GM18502 (cell line): ENCODE results near the gene ZG16B.

Source experiments
- ATAC-seq: cut with Tn5 transposase; IDR thresholded peaks from one replicate; pipeline ENCODE4 v1.9.1; 2021; ENCODE audit warnings: mild to moderate bottlenecking; ENCODE audit not compliant: unreplicated experiment, poor library complexity

Gene ZG16B, protein sequence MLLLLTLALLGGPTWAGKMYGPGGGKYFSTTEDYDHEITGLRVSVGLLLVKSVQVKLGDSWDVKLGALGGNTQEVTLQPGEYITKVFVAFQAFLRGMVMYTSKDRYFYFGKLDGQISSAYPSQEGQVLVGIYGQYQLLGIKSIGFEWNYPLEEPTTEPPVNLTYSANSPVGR

DNA sequence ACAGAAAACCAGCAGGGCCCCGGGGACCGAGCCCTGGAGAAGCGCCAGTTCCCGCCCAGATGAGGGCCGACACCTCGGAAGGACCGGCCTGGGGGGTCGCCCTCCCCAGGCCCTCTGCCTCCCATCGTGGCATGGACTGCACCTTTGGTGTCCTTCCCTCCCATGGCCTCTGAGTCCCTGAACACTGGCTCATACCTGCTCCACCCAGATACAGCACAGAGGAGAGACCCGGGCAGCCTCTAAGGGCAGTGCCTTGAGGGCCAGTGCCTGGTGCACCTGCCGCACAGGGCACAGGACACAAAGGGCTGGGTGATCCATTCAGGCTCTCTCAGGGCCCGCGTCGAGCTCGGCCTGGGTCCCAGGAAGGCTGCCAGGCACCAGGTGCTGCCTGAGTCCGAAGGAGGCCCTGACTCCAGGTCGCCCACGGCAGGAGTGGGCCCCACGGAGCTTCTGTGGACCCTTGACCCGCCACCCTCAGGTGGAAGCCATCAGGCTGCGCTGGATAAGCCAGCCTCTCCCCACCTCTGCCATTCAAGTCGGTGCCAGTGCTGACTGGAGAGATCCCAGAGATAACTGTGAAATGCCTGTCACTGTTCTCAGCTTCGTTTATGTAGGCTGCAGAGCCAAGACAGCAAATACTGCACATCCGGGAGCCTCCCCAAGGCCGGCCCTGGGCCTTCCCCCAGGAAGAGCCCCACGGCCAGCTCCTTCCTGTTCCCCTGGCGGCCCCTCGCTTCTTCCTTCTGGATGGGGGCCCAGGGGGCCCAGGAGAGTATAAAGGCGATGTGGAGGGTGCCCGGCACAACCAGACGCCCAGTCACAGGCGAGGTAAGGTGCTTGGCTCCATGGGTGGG, at the start of gene ZG16B:
ZG16B (plus strand) TSS at position 803 of the 854 bp plus-strand sequence. CDS start 139 bp downstream, outside the sequence.
- ATAC-seq = no peak

DNA sequence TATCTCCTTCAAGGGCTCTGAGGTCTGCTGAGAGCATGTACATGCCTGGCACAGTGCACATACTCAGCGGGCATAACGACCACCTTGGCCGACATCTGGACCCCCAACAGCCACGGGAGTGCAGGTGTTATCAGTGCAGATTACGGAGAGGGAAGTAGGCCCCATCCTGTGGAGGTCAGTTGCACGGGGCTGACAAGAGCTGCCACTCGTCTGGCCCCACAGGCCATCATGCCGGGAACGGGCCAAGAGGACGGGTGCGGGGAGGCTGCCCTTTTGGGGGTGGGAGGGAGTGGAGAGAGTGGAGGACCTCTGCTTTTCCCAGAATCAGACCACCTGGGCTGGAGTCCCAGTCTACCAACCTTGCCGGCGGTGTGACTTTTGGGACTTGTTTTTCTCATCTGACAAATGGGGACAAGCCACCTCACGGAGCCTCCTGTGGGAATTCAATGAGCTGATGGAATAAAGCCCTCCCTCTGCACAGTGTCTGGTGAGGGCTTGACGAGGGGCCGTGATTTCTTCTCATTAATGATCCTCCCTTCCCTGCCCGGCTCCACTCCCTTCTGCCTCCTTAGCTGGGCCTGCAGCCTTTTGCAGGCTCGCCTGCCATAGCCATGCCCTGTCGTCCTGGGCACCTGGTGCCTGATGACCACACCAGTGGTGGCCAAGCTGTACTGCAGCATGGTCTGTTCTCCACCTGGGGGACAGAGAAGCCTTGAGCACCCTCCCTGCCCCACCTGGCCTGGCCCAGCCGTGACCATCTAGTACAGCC, 47.3 kb upstream of the ZG16B start:
- no peak for ATAC-seq

DNA sequence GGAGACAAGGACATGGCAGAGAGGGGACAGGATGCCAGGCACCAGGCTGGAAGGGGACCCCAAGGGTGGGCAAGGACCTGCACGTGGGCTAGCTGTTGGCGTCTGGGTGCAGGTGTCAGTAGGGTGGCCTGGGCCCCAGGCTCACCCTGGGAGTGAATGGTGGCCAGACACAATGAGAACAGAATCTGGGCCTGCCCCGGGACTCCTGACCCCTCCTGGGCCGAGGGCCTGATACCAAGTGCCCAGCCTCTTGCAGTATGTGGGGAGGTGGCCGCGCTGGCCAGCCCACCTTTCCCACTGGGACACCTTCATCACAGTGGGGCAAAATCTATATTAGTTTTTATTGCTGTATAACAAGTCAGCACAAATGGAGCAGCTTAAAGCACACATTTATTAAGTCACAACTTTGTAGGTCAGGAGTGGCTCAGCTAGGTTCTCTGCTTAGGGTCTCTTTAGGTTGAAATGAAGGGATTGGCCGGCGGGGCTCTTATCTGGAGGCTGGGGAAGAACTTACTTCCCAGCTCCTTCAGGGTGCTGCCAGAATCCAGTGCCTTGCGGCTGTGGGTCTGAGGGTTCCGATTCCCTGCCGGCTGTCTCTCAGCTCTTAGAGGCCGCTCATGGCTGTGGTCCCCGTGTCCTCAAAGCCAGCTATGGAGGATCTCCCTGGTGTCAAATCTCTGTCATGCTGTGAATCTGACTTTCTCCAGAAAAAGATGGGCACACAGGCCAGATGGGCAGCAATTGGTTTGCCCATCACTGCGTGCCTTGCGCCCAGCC, 46.3 kb upstream of the ZG16B start:
- ATAC-seq = no peak

DNA sequence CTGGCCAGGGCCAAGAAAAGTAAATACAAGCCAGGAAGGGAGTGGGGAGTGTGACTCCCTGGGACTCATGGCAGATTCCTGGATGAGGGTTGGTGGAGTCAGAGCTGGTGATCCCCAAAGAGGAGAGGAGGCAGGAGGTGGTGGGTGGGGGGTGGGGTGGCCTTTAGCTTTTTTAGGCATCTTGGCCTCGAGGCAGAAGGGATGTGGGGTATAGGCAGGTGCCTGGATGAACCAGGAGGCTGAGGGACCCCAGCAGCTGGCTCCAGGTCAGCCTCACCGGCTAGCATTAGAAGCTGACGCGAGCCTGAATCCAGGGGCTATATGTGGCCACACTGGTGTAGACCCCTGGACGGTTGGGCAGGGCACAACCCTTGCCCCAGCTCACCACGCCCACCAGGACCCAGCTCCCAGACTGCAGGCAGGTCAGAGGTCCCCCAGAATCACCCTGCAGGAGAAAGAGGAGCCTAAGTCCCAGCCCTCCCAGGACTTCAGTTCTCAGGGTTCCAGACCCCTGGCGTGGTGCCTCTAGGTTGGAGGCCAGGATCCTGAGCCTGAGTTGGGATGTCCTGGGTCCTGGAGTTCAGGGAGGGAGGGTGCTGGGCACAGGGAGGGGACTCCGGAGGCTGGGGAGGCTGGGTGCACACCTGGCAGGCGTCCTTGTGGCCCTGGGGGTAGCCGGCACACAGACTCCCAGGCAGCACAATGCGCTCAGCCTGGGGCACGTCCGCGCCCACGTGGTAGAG, 45.6 kb upstream of the ZG16B start:
- no peak for ATAC-seq

DNA sequence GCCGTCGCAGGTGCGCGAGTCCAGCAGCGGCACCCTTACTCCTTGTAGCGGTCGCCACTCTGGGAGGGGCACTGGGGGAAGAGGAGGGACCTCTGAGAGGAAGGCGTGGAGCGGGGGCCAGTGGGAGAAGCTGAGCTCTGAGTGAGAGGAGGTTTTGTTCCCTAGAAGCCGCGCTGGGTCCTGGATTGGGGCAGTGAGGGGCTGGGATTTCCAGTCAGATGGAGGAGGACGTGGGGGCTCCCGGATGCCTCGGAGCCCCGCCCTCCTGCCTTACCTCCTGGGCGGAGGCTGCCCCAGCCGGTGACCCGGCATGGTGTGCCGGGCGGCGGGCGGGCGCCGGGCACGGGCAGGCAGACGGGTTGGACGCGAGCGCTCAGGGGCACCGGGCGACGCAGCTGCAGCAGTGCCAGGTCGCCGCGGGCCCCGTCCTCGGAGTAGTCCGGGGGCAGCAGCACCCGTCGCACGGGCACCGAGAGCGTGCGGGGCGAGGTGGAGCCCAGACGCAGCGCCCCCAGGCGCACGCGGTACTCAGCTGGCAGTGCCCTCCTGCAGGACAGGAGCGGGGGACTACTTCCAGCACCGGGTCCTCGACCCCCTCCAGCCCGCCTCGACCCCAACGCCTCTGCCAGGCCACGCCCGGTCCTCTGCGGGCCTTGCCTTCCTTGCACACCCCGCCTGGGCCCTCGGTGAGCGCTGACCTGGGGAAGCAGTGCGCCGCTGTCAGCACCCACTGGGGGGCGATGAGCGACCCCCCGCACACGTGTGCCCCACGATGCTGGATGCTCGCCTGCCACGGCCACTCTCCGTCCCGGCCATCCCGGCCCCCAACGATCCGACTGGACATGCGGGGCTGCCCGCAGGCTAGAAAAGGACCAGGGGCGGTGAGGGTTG, 44.8 kb upstream of the ZG16B start:
- ATAC-seq = no peak

DNA sequence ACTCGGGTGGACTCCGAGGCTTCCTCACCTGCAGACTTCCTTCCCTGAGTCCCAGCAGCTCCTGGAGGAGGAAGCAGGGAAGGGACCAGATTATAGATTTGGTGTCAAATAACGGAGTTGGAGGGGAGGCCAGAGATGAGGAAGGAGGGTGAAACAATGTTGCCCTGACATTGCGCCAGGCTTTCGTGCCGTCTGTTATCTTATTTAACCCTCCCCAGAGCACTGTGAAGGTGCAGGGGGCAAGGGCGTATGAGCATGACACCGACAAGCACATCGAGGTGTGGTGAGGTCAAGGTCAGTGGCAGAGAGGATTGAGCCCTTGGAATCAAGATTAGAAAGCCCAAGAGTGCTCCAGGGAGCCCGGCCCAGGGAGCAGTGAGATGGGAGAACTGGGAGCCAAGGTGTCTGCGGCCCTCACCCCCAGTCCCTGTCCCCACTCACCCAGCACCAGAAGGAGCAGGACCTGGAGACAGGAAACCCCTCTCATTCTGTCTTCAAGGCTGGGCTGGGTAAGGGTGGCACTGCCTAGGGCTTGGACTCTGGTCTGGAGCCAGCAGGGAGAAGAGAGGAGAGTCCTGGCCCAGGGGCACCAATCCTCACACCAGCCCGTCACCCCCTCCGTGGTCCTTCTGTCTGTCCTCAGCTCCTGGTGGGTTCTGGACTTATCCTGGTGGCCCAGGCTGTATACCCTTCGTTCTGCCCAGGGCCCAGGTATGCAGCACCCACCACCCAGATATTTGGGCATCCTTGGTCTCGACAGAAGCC, 43.9 kb upstream of the ZG16B start:
- ATAC-seq = no peak

DNA sequence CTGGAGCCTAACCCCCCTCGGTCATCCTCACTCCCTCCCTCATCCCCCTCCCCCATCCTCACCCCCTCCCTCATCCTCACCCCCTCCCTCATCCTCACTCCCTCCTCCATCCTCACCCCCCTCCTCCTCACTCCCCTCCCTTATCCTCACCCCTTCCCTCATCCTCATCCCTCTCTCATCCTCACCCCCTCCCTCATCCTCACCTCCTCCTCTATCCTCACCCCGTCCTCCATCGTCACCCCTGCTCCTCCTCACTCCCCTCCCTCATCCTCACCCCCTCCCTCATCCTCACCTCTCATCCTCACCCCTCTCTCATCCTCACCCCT, 43.3 kb upstream of the ZG16B start:
- no peak for ATAC-seq

DNA sequence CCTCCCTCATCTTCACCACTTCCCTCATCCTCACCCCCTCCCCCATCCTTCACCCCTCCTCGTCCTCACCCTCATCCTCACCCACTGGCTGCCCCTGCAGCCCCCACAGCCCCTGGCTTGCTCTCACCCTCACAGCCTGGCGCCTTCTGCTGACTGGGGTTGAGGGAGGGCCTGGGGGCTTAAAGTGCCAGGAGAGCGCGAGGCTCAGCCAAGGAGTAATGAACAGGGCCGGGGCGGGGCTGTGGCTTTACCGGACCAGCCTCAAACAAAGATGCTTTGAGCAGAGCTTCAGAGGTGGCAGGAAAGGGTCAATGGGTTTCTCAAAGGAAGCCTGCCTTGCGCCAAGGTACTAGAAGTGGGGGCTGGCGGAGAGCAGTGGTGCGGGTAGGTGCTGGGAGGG, 42.7 kb upstream of the ZG16B start, which contains the start of gene PRSS33:
PRSS33 (minus strand) TSS at position 155 of the 400 bp plus-strand sequence. CDS start 1,013 bp downstream, outside the sequence.
- ATAC-seq = no peak

DNA sequence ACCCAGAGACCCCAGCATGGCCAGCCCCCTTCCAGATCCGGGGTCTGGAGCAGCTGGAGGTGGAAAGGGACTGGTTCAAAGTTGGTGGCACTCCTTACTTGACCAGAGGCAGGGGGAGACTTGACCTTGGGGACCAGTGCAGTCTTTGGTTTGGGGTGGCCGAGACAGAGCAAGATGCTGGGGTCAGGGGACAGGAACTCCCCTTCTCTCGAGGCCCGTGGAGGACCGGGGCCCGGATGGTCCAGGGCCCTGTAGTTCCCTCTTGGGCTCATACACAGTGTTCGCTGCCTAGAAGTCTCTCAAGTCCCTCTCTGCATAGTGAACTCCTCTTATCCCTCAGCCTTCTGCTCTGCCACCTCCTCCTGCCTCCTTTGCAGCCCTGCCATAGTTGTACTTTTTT, 42.1 kb upstream of the ZG16B start:
- ATAC-seq = no peak

DNA sequence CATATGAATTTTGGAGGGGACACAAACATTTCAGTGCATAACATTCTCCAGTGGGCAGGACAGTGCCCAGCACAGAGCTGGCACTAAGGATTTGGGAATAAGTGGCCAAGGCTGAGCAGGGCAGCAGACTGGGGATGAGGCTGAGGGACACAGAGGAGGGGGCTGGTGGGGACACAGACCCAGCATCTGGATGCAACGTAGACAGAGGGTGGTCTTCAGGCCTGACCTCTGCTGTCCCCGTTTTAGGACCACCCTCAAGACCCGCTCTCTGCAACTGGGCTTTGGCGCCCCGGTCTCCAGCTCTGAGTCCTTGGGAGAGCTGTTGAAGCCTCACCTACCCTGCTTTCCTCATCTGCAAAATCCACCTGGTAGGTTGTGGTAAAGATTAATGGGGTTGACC, 39.5 kb upstream of the ZG16B start:
- no peak for ATAC-seq

DNA sequence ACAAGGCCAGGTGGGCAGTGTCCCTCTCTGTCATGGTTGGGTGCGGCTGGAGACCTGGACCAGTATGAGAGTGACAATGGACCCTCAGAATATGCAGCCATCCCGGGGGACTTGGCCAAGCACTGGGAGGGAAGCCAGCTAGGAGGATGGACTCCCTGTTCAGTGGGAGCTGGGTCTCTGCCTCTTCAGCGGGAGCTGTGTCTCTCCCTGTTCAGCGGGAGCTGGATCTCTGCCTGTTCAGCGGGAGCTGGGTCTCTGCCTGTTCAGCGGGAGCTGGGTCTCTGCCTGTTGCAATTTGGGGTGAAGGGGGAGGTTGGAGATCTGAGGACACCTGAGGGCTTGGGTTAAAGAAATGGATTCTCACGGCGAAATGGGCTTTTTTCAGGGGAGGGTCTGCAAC, 38.9 kb upstream of the ZG16B start:
- no peak for ATAC-seq

DNA sequence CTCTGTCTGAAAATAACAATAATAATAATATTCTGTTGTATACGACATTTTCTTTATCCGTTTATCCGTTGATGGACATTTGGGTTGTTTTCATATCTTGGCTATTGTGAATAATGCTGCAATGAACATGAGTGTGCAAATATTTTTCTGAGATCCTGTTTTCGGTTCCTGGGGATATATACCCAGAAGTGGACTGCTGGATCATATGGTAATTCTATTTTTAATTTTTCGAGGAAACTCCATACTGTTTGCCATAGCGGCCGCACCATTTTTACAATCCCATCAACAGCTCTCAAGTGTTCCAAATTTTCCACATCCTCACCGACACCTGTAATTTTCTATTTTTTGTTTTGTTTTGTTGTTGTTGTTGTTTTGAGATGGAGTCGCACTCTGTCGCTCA, 37.2 kb upstream of the ZG16B start:
- ATAC-seq = no peak

DNA sequence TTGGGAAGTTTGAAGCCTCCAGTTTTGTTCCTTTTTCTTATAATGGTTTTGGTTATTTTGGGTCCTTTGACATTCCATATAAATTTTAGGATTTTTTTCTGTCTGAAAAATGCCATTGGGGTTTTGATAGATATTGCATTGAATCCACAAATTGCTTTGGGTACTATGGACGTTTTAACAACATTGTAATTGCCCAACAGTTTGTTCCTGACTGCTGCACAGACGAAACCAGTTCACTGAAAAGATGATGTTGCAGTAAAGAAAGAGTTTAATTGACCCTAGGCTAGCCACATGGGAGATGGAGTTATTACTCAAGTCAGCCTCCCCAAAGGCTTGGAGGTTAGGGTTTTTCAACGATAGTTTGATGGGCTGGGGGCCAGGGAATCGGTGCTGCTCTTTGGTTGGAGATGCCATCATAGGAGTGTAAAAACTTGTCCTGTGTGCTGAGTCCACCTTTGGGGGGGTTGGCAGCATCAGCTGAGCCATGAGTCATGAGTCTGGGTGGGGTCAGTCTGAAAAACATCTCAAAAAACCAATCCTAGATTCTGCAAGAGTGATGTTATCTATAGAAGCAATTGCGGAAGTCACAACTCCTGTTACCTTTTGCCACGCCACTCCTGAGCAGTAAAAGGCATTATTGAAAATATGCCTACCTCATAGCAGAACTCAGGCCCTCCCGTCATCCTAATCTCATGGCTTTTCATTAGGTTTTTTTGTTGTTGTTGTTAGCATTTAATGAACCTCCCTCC, 34.5 kb upstream of the ZG16B start:
- ATAC-seq = no peak

DNA sequence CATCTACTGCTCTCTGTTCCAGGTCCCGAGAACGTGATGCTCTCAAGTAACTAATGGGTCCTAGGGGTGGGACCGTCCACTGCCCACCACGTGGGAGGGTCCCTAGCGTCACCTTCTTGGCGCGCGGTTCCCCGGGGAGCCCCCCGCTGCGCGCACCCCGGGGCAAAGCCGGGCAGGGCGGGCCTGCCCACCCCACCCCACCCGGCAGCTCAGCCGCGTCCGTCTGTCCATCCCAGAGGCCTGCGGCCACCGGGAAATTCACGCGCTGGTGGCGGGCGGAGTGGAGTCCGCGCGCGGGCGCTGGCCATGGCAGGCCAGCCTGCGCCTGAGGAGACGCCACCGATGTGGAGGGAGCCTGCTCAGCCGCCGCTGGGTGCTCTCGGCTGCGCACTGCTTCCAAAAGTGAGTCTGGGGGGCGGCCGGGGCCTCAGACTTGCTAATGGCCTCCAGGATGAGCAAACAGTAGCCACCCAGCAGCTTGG, 31.3 kb upstream of the ZG16B start:
- ATAC-seq = no peak

DNA sequence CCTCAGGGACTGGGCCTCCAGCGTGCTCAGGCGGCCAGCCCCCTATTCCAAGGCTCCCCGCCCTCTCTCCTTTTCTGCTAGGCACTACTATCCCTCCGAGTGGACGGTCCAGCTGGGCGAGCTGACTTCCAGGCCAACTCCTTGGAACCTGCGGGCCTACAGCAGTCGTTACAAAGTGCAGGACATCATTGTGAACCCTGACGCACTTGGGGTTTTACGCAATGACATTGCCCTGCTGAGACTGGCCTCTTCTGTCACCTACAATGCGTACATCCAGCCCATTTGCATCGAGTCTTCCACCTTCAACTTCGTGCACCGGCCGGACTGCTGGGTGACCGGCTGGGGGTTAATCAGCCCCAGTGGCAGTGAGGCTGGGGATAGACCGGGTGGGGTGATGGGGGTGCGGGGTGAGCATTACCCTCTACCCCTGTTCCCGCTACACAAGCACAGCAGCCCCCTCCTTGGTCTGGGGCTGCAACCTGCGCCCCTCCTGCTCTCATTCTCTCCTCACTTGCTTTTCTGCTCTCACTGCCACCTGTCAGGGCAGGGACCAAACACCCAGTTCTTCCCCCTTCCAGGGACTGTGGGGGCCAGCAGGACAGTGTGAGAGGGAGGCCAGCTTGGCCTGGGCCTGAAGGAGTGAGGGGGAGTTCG, 30.8 kb upstream of the ZG16B start:
- no peak for ATAC-seq

DNA sequence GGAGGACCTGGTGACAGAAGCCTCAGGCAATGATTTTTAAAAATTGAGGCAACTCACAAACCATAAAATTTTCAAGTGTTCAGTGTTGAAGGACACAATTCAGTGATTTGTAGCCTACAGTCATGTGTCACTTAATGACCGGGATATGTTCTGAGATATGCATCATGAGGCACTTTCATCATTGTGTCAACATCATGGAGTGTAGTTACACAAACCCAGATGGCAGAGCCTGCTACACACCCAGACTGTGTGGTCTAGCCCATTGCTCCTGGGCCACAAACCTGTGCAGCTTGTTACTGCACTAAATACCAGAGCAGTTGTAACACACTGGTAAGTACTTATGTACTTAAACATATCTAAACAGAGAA, 30.3 kb upstream of the ZG16B start:
- ATAC-seq = no peak
